GM19324 (cell line): Measurements from ENCODE around the gene RBFOX2.
"Not testable (repeated sequence)": the region's sequence is repeated elsewhere in the genome, so short reads cannot be mapped to it uniquely, and the experiment has no call there.

ENCODE experiments used
- ATAC-seq: cut with Tn5 transposase; IDR thresholded peaks from one replicate; pipeline ENCODE4 v1.9.1; 2021; ENCODE audit warnings: mild to moderate bottlenecking, moderate library complexity; ENCODE audit not compliant: unreplicated experiment, low FRiP score

Gene RBFOX2

GRCh38 chr22:35802885-35803284, 225.7 kb downstream of the RBFOX2 start:
- no peak for ATAC-seq

DNA sequence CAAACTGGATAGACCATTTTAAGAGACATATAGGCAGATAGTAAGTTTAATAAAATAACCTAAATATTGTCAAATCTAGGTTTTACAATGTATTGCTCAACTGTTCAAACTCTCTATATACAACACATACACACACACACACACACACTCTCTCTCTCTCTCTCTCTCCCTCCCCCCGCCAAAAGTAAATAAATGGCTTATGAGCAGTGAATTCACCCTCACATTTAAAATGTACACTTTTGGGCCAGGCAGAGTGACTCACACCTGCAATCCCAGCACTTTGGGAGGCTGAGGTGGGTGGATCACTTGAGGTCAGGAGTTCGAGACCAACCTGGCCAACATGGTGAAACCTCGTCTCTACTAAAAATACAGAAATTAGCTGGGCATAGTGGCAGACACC, 227.3 kb downstream of the RBFOX2 start:
- ATAC-seq: not testable (repeated sequence)

DNA sequence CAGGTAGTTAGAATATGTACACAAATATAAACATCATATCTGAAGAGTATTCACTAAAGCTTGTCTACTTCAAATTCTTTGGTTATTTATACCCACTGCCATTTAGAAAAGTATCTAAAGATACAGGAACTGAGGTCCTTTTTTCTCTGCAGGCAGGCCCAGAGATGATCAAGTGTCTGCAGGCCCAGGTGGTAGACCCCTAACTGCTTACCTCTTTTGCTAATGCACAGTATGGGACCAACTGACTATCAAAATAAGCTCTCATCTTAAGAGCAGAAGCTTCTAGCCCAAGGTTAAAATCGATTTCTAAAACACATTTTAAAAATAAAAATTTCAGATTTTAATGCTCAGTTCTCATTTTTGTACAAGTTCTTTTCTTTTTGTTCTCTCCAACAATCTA, 229.5 kb downstream of the RBFOX2 start:
- ATAC-seq: no peak

GRCh38 chr22:35797411-35797810, 231.2 kb downstream of the RBFOX2 start:
- ATAC-seq: no peak

DNA sequence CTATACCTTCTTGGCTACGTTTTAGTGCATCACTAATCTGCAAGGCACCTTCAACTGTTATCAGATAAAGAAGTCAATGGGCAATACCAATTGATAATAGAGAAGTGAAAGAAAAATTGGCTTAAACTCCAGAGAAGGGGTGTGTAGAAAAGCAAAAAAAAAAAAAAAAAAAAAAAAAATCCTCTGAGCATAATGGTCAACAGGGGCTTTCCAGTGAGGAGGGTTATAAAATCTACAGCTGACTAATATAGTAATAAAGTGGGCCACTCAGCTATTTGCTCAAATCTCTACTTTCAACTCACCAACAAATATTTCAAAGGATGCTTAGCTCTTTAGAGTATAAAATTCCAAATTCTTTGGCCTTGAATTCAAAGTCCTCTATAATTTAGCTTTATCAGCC, 233.1 kb downstream of the RBFOX2 start:
- no peak for ATAC-seq

DNA sequence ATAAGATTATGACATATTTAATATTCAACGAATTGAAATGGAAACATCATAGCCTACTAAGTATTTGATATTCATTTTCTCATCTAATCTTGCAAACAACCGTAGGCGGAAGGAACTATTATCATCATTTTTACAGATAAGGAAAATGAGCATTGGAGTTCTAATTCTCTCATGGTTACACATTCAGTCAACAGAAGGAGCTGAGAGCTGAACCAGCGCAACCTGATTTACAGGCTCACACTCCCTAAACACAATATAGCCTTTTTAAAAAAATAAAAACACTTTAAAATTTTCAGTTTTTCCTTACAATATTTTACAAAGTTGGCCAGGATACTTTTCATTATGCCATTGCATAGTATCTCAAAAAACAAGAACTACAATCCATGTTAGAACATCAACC, 236.1 kb downstream of the RBFOX2 start:
- no peak for ATAC-seq

DNA sequence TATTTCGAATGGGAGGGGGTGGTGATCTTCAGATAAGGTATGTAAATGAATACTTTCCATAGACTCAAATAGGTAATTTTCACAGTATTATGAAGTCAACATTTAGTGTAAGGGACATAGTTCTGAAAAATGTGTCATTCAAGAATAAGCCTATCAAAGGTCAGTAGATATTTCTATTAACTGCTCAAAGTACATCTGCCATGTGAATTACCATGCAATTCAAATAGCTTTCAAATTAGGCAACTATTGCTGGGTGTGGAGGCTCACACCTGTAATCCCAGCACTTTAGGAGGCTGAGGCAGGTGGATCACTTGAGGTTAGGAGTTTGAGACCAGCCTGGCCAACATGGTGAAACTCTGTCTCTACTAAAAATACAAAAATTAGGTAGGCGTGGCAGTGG, 236.8 kb downstream of the RBFOX2 start:
- not testable (repeated sequence) for ATAC-seq

GRCh38 chr22:35785181-35785923, 243.3 kb downstream of the RBFOX2 start:
- no peak for ATAC-seq

- no peak for ATAC-seq
These were observed 244.0 kb downstream of the RBFOX2 start for GRCh38 chr22:35784633-35785032.

GRCh38 chr22:35783943-35784614, 244.5 kb downstream of the RBFOX2 start:
- no peak for ATAC-seq

- no peak for ATAC-seq
These were observed 246.1 kb downstream of the RBFOX2 start for GRCh38 chr22:35782504-35782903.

GRCh38 chr22:35781898-35782297, 246.7 kb downstream of the RBFOX2 start:
- no peak for ATAC-seq

GRCh38 chr22:35777335-35777975, 251.2 kb downstream of the RBFOX2 start:
- ATAC-seq: no peak

- no peak for ATAC-seq
These were observed 253.3 kb downstream of the RBFOX2 start for GRCh38 chr22:35775339-35775738.

GRCh38 chr22:35769974-35770373, 258.6 kb downstream of the RBFOX2 start:
- ATAC-seq: no peak

DNA sequence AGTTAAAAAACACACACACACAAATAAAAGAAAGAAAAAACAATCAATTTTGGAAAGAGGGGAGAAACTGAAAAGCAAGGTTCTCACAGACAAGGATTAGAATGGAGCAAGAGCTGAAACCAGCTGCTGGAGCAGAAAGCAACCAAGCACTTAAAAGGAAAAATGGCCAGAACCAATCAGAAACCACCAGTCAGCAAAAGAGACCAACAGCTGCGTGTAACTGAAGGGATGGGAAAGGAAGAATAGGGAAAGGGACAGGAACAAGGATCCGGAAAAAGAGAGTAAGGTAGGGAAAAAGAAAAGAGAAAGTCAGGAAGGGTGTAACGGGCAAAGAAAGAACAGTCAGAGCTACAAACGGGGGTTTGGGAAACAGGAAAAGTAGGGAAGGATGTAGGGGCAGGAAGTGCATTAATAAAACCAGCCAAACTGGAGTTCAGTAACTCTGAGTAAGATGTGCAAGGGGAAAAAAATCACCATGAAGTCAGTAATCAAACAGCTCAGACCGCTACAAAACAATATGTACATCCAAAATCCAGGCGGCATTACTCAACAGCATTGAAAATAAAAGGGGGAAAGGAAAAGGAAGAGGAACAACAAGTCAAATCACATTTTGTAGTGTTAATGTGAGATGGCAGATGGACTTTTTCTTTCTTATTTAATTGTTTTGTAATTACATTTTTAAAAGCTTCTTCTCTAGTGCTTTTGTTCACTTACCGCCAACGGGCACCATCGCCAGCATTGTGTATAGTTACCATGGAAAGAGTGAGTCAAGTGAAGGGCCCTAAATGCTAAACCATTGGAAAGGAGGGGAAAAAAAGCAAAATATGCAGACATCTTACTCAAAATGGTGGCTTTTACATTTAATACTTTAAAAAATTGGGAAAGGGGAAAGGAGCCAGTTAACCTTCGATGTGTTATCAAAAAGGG, 261.7 kb downstream of the RBFOX2 start:
- ATAC-seq: no peak

DNA sequence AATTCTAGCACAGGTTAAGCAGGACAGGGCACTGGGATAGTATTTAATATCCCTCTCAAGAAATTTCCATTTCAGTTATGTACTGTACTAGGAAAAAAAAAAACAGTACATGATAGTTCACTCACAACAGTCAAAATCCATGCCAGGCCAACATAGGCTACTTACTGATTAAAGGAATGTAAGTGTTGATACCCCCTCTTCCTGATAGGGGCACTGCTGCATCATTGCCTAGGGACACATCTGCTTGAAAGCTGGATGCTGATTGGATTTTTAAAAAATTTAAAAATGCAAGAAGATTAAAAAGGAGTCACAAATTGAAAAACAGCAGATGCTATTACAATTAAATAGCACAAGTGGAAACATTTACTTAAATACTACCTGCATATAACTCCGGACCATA, 267.6 kb downstream of the RBFOX2 start:
- no peak for ATAC-seq

DNA sequence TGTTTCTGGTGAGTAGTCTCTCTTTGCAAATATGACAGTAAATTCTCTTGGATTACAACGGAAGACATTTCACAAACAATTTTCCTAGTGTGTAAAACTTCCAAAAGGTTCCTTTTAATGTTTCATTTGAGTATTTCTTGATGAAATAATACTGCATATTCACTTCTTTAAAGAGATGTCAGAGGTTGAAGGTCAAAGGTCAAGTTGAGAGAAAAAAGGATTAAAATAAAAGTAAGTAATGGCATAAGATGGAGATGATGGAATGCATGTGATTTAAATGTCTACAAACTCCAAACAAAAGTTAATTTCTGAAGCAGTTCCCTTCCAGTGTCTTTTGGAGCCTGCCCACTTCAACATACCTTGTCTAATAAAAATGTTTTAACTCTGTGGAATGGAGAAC, 270.2 kb downstream of the RBFOX2 start:
- ATAC-seq: no peak

DNA sequence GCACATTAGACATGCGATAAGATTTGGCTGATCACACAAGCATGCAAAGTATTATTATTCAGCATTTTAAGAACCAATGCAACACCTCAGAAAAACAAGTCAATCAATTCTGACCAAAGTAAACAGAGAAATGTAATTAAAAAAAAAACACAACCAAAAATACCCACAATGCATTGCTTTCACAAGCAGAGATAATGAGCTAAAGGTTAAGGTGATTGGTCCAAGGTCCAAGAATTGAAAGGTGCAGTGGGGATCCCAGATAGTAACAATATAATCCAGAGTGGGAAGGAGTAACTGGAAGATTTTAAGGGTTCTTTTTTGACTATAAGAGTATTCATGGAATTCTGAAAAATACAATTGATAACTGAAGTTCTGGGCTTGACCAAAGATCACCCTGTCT, 271.9 kb downstream of the RBFOX2 start:
- no peak for ATAC-seq

- ATAC-seq: no peak
These were observed 273.9 kb downstream of the RBFOX2 start for GRCh38 chr22:35754761-35755160.

GRCh38 chr22:35752863-35753189, 275.8 kb downstream of the RBFOX2 start:
- ATAC-seq: no peak
